ENCODE results near the gene PPP1R1C.

GRCh38 chr2:181943411-181944124 lies 42.1 kb upstream of the PPP1R1C start:
- no peak for TF ChIP-seq CTCF (IDR thresholded peaks at IDR 0.05)
- no peak for TF ChIP-seq POLR2A (IDR thresholded peaks at IDR 0.05)
